Progenitor cell of endocrine pancreas (in vitro differentiated cells): Measurements from ENCODE around the gene IQGAP1. TPM values are rescaled to one million over a fixed set of nuclear protein-coding genes. Genes with fewer than 3 reads are reported as not detected.

ENCODE experiments used
- DNase-seq: peaks from one replicate; pipeline ENCODE4 v3.0.0; 2021; ENCODE audit warnings: low spot score; ENCODE audit not compliant: unreplicated experiment
- H3K27ac Mint-ChIP-seq: 2 replicates; pipeline ENCODE4 v1.8.0; 2021; ENCODE audit warnings: mild to moderate bottlenecking, moderate library complexity, mixed read lengths
- H3K27me3 Mint-ChIP-seq: 2 replicates; pipeline ENCODE4 v1.8.0; 2021; ENCODE audit warnings: mixed read lengths
- H3K36me3 Mint-ChIP-seq: 2 replicates; pipeline ENCODE4 v1.8.0; 2022; ENCODE audit warnings: mixed read lengths; ENCODE audit not compliant: insufficient read depth
- H3K4me1 Mint-ChIP-seq: 2 replicates; pipeline ENCODE4 v1.8.0; 2021; ENCODE audit warnings: low read depth, mixed read lengths
- H3K4me3 Mint-ChIP-seq: 2 replicates; pipeline ENCODE4 v1.8.0; 2021; ENCODE audit warnings: low read depth, mild to moderate bottlenecking, moderate library complexity, mixed read lengths
- H3K9me3 Mint-ChIP-seq: 2 replicates; pipeline ENCODE4 v1.8.0; 2021; ENCODE audit warnings: low read depth, mixed read lengths
- total RNA-seq: library from RNA; stranded (reverse); gene quantifications from 2 replicates; pipeline ENCODE4 v1.2.1, GENCODE V29; 2021
- TF ChIP-seq, protein P1 (sequence below): fragments of 200-600 bp; sonication (generic); IDR thresholded peaks from one replicate; pipeline ENCODE4 v1.5.0; 2021; ENCODE audit warnings: antibody characterized with exemption, mild to moderate bottlenecking; ENCODE audit not compliant: unreplicated experiment

Gene IQGAP1
- total RNA-seq, 1 donor from 2014 or later = 141 TPM

DNA sequence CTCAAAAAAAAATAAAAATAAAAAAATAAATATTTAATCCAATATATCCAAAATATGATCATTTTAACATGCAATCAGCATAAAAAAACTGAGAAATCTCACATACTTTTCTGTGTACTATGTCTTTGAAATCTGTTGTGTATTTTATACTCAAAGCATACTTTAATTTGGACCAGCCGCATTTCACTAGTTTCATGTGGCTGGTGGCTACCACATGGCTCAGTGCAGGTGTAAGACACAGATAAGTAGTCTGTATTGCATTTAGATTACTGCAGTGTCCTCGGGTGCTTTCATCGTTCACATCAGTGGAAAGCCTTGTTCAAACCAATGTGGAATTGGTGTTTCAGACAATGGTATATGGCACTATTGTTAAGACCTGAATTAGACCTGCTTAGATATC, 152.7 kb downstream of the IQGAP1 start:
- peaks cover 13% of the 10 kb centered on the region for H3K36me3 Mint-ChIP-seq
- DNase-seq = no peak
- H3K27me3 Mint-ChIP-seq = no peaks in the 10 kb centered on the region
- peaks cover 7% of the 10 kb centered on the region for H3K4me1 Mint-ChIP-seq
- TF ChIP-seq, protein P1, sequence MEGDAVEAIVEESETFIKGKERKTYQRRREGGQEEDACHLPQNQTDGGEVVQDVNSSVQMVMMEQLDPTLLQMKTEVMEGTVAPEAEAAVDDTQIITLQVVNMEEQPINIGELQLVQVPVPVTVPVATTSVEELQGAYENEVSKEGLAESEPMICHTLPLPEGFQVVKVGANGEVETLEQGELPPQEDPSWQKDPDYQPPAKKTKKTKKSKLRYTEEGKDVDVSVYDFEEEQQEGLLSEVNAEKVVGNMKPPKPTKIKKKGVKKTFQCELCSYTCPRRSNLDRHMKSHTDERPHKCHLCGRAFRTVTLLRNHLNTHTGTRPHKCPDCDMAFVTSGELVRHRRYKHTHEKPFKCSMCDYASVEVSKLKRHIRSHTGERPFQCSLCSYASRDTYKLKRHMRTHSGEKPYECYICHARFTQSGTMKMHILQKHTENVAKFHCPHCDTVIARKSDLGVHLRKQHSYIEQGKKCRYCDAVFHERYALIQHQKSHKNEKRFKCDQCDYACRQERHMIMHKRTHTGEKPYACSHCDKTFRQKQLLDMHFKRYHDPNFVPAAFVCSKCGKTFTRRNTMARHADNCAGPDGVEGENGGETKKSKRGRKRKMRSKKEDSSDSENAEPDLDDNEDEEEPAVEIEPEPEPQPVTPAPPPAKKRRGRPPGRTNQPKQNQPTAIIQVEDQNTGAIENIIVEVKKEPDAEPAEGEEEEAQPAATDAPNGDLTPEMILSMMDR = no peak
- H3K27ac Mint-ChIP-seq = no peak overlapping the region
- H3K9me3 Mint-ChIP-seq = no peaks in the 10 kb centered on the region
- no peak overlapping the region for H3K4me3 Mint-ChIP-seq

DNA sequence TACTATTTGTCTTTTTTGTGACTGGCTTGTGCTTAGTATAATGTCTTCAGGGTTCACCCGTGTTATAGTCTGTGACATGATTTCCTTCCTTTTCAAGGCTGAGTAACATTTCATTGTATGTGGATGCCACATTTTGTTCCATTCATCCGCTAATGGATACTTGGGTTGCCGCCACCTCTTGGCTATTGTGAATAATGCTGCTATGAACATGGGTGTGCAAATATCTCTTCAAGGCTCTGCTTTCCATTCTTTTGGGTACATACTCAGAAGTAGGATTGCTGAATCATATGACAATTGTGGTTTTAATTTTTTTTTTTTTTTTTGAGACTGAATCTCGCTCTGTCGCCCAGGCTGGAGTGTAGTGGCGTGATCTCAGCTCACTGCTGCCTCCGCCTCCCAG, 157.1 kb downstream of the IQGAP1 start:
- Mint-ChIP-seq H3K9me3 (no peaks in the 10 kb centered on the region), H3K4me3 (no peak overlapping the region), H3K36me3 (peaks cover 12% of the 10 kb centered on the region), H3K27me3 (no peaks in the 10 kb centered on the region), H3K4me1 (peaks cover 6% of the 10 kb centered on the region), H3K27ac (no peak overlapping the region)
- TF ChIP-seq, protein P1 = no peak
- no peak for DNase-seq

DNA sequence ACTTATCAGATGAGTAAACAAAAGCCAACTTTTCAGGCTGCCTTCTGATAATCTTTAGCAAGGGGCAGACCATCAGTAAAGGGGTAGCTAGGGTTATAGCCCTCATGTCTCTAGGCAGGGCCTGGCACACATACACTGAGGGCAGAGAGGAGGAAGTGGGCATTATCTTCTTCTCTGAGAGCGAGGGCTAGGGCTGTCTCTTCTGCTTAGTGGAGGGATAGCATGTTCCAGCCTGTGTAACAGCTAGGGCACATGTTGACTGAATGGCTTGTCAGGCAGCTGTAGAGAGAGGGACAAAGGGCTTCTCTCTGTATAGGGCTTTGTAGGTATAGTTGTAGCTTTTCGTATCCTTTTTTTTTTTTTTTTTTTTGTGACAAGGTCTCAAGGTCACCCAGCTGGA, 159.5 kb downstream of the IQGAP1 start:
- peaks cover 11% of the 10 kb centered on the region for H3K36me3 Mint-ChIP-seq
- TF ChIP-seq, protein P1 = no peak
- no peak overlapping the region for H3K27ac Mint-ChIP-seq
- H3K27me3 Mint-ChIP-seq = no peaks in the 10 kb centered on the region
- DNase-seq = no peak
- H3K9me3 Mint-ChIP-seq = no peaks in the 10 kb centered on the region
- H3K4me1 Mint-ChIP-seq = peaks cover 6% of the 10 kb centered on the region
- H3K4me3 Mint-ChIP-seq = no peak overlapping the region

- Mint-ChIP-seq H3K36me3 (peaks cover 5% of the 10 kb centered on the region), H3K4me1 (peaks cover 6% of the 10 kb centered on the region)
Observed at GRCh38 chr15:90550919-90551318, 162.9 kb downstream of the IQGAP1 start.

More at GRCh38 chr15:90550919-90551318, 162.9 kb downstream of the IQGAP1 start:
- no peak for DNase-seq
- H3K27me3 Mint-ChIP-seq = no peaks in the 10 kb centered on the region
- H3K9me3 Mint-ChIP-seq = no peaks in the 10 kb centered on the region
- TF ChIP-seq, protein P1 = no peak
- no peak overlapping the region for H3K4me3 Mint-ChIP-seq
- no peak overlapping the region for H3K27ac Mint-ChIP-seq

Other genes starting within 250 kb of the IQGAP1 start
- gene SEMA4B, start 186.9 kb upstream of the IQGAP1 start, total RNA-seq = 36.4 and 41.9 TPM in 2 replicates
- 28.3 and 30.3 TPM in 2 replicates for gene CIB1, start 154.3 kb upstream of the IQGAP1 start, total RNA-seq
- gene GDPGP1, start 154.0 kb upstream of the IQGAP1 start, total RNA-seq = 7.8 and 8.6 TPM in 2 replicates
- gene TTLL13, start 138.7 kb upstream of the IQGAP1 start, total RNA-seq = 0.69 TPM in 1 of 2 replicates, not detected in the other
- gene NGRN, start 122.6 kb upstream of the IQGAP1 start, total RNA-seq = 110 and 121 TPM in 2 replicates
- 9.5 and 13.8 TPM in 2 replicates for gene ZNF774, start 36.0 kb upstream of the IQGAP1 start, total RNA-seq
- gene CRTC3, start 141.7 kb downstream of the IQGAP1 start, total RNA-seq = 30.0 and 34.6 TPM in 2 replicates